ENCODE data around the gene PRR14L.
"Not testable (repeated sequence)": the region's sequence is repeated elsewhere in the genome, so short reads cannot be mapped to it uniquely, and the experiment has no call there.

Gene PRR14L

DNA sequence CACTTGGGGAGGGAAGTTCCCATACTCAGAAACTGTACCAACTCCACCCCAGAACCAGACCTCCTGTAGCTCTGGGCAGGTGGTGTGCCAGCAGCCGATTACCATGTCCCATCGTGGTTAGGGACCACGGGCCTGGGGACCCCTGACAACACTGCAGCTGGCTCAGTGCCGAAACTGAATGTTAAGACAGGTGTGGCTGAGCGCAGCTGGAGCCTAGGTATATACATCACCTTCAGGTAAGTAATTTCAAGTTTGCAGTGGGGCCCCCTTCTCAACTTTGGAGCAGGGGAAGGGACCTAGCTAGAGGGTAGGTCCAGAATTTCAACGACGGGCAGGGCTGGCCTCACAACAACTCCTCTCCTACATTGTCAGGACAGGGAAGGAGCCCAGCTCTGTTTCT is 67.2 kb downstream of the PRR14L start:
- no peak for TF ChIP-seq GATA1 (IDR thresholded peaks at IDR 0.05; ENCODE audit: low read depth, low read length)
- no peak for TF ChIP-seq POLR2A (IDR thresholded peaks at IDR 0.05; ENCODE audit: low read length)
- DNase-seq, result no peak

DNA sequence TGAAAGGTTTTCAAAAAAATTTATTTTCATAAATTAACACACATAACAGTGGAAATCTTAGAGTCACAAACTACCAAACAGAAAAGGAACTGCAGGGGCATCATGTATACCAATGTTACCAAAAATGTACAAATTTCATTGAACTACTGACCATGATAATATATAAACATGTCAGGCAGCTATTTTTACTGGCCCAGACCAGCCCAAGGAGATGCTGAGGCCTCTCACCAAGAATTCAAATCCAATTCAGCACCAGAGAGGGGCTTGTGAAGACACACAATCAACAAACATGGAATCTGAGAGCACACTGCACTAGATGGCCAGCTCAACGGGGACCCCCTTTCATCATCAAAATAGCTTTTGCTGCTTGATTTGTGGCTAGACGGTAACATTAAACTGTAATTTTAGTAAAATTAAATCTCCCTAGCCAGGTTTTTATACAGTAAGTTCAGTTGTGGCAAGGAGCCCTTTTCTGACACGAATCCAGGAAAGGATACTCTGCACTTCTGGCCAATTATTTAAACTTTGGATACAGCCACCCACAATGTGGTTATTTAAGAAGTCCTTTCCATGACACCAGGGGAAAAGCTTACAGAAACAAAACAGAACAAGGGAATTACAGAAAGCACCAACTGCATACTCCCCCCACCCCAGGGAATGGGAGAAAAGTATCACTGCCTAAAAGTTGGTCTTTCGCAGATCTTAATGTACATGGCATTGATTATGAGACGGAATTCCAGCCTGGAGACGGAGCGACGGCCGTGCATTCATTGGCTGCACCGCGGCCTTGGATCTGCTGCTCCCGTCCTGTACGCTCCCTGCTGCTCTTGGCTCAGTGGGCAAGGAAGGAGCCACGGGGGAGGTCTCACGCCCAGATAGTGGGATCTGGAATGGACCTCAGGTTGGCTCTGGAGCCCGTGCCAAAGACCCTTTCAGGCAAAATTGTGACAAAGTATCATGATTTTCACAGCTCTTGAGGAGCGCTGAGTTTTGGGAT is 68.3 kb downstream of the PRR14L start:
- no peak for DNase-seq
- TF ChIP-seq GATA1 (IDR thresholded peaks at IDR 0.05; ENCODE audit: low read depth, low read length), result no peak
- TF ChIP-seq POLR2A (IDR thresholded peaks at IDR 0.05; ENCODE audit: low read length), result no peak

DNA sequence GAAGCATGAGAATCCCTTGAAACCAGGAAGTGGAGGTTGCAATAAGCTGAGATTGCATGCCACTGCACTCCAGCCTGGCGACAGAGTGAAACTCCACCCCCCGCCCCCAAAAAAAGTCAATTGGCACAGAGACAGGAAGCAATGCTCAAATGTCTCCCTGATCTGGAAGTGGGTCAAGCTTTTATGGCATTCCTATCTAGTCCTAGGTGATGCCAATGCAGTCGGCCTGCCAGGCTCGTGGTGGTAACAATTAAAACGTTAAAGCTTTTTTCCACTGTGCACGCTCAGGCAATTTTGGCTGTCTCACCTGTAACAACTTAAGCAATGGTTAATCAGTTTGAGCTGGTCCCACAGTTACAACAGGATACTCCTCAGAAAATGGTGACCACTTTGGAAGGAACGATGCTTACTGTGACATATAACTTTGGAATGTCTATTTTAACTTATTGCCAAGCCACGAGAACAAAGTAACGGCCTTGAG is 69.0 kb downstream of the PRR14L start:
- no peak for DNase-seq
- TF ChIP-seq POLR2A (IDR thresholded peaks at IDR 0.05; ENCODE audit: low read length) (no peak), GATA1 (IDR thresholded peaks at IDR 0.05; ENCODE audit: low read depth, low read length) (no peak)

DNA sequence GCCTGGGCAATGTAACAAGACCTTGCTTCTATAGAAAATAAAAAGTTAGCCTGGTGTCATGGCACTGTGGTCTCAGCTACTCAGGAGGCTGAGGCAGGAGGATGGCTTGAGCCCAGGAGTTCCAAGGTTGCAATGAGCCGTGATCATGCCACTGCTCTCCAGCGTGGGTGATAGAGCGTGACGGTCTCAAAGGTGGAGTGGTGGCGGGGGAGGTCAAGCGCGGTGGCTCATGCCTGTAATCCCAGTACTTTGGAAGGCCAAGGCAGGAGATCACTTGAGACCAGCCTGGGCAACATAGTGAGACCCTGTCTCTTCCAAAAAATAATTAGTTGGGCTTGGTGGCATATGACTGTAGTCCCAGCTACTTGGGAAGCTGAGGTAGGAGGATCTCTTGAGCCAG is 71.2 kb downstream of the PRR14L start:
- no peak for DNase-seq
- TF ChIP-seq POLR2A (IDR thresholded peaks at IDR 0.05; ENCODE audit: low read length), result no peak
- TF ChIP-seq GATA1 (IDR thresholded peaks at IDR 0.05; ENCODE audit: low read depth, low read length), result no peak

DNA sequence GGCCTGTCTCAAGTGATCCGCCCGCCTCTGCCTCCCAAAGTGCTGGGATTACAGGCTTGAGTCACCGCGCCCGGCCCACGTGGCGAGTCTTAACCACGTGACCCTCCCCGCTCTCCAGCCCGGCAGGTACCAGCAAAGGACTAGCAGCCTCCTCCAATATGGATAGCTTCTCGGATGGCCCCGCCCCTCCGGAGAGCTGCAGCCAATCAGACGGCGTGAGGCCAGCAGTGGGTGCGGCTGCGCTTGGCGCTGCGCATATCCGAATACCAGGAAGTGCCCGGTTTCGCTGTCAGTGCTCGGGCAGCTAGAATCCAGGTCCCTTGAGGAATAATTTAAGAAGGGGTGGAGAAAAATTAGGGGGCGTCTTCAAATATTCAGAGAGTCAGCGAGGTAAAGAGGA is 73.2 kb downstream of the PRR14L start:
- TF ChIP-seq GATA1 (IDR thresholded peaks at IDR 0.05; ENCODE audit: low read depth, low read length) (no peak), POLR2A (IDR thresholded peaks at IDR 0.05; ENCODE audit: low read length) (peak; percentile 65)
- DNase-seq, result peak; percentile 90 to 91

DNA sequence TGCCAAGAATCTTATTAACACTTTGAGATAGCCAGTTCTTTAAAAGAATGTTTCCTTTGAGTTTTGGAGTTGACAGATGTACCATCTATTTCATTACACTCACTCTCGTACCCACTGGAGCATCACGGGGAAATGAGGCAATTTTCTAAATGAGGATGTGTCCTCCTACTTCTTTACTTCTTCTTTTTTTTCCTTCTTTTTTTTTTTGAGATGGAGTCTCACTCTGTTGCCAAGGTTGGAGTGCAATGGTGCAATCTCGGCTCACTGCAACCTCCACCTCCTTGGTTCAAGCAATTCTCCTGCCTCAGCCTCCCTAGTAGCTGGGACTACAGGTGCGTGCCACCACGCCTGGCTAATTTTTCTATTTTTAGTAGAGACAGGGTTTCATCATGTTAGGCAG is 75.7 kb downstream of the PRR14L start:
- not testable (repeated sequence) for DNase-seq

DNA sequence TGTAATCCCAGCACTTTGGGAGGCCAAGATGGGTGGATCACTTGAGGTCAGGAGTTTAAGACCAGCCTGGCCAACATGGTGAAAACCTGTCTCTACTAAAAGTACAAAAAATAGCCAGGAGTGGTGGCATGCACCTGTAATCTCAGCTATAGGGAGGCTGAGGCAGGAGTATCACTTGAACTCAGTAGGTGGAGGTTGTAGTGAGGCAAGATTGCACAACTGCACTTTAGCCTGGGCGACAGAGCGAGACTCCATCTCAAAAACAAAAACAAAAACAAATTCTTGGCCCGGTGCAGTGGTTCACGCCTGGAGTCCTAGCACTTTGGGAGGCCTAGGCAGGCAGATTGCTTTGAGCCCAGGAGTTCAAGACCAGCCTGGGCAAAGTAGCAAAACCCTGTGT is 81.1 kb downstream of the PRR14L start:
- DNase-seq, result not testable (repeated sequence)

DNA sequence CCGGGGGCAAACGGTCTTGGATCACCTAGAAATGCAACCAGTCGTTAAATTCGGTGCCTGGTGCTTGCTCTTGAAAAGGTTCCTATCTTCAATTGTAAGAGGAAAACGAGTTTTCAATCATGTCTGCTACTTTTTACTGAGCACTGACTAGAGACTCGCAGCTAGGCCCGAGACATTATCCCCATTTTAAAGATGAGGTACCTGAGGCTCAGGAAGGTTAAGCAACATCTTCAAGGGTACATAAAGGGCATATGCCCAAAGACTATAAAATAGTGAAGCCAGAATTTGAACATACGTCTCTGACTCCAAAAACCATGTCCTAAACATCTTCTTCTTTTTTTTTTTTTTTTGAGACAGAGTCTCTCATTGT is 87.3 kb downstream of the PRR14L start:
- TF ChIP-seq POLR2A (IDR thresholded peaks at IDR 0.05; ENCODE audit: low read length) (no peak), GATA1 (IDR thresholded peaks at IDR 0.05; ENCODE audit: low read depth, low read length) (no peak)
- no peak for DNase-seq

DNA sequence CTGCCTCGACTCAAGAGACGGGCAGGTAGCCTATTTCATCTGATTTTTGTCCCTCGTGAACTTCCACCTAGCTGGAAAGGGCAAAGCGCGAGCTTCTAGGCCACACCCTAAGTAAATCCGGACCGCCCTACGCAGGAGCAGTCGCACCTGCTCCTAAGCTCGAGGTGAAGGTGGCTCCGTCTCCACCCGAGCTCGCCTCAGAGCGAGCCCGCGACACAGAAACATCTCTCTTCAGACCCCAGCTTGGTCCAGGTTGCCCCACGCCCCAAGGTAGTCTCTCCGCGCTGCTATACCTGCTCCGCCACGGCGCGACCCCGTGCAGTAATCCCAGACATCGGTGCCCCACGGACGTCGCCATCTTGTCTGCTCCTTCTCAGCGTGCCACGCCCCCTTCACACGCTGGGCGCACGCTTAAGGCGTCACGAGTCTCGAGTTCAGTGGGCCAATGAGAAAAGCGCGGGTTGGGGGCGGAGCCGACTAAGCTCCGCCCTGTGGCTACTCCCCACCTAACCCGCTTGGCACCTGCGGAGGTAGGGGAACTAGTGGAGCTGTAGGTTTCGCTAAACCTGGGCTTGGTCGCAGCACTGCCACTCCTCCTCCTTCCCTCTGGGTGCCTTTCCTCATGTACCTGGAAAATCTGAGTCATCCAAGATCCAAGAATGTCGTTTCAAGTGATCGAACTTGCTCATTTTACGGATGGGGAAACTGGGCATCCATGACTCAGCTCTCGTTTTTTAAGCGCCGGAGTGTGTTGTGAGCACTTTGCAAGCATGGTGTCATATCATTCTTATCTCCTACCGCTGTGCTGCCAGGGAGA is 87.9 kb downstream of the PRR14L start, which contains the start of gene PISD:
PISD (minus strand) TSS at position 365 of the 817 bp plus-strand sequence; CDS start at position 358, 7 bp downstream.
- peak; percentile 97 to 98 for DNase-seq
- TF ChIP-seq GATA1 (IDR thresholded peaks at IDR 0.05; ENCODE audit: low read depth, low read length), result no peak
- TF ChIP-seq POLR2A (IDR thresholded peaks at IDR 0.05; ENCODE audit: low read length), result peak; percentile 95

DNA sequence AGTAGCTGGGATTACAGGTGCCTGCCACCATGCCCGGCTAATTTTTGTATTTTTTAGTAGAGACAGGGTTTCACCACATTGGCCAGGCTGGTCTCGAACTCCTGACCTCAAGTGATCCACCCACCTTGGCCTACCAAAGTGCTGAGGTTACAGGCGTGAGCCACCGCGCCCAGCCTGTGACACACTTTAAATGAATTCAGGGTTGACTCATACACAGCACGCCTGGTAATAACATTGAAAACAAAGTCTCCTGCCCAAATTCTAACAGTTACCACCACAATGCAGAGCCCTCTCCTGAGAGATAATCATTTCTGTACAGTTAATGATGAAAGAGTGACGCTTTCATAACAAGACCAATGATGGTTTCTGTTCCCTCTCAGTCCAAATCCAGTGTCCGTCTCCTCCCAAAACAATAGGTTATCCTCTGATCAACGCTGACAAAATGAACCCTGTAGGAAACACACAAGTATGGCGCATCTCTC is 89.0 kb downstream of the PRR14L start:
- DNase-seq, result peak; percentile 36 to 50

DNA sequence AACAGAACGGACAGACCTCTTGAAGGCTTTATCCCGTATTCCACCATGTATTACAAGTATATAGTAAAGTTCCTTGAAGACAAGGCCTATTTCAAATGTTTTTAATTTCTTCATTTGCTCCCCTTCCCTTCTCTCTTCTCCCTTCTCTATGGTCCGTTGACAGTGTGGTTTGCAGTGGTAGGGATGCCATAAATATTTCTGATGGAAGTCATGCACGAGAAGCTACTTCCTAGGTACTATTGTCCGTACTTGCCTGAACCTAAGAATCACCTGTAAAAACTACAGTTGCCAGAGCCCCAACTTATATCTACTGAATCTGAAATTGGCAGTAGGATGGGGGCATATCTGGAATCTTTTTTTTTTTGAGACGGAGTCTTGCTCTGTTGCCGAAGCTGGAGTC is 90.7 kb downstream of the PRR14L start:
- DNase-seq, result no peak
- no peak for TF ChIP-seq GATA1 (IDR thresholded peaks at IDR 0.05; ENCODE audit: low read depth, low read length)
- no peak for TF ChIP-seq POLR2A (IDR thresholded peaks at IDR 0.05; ENCODE audit: low read length)

DNA sequence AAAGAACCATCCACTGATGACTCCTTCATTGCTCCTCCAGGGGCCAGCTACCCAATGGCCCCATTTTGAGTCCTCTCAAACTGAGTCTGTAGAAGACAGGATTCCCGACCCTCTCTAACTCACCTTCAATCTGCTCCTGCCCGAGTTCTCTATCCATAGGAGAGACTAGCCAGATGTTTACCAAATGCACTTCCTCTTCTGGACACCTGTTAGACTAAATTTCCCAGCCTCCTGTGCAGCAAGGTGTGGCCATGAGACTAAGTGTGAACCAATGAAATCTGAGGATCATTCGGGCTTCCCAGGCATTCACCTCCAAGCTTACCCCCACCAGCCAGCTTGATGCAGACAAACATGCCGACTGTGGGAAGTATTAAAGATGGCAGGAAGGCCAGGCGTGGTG is 95.5 kb downstream of the PRR14L start:
- no peak for DNase-seq
- no peak for TF ChIP-seq GATA1 (IDR thresholded peaks at IDR 0.05; ENCODE audit: low read depth, low read length)
- no peak for TF ChIP-seq POLR2A (IDR thresholded peaks at IDR 0.05; ENCODE audit: low read length)

DNA sequence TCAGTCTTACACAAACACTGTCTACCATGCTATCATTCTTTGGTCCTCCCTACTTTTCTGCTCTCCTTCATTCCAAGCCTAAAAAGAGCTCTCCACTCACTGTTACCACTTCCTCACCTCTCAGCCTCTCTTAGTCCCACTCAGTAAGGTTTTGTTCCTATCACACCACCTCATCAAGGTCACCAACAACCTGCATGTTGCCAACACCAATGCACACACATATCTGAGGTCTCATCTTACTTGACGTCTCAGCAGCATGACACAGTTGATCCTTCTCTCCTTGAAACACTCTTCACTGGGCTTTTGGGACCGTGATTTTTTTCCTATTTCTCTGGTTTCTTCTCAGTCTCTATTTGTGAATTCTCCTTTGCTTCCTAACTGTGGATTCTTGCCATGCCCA is 96.0 kb downstream of the PRR14L start:
- TF ChIP-seq GATA1 (IDR thresholded peaks at IDR 0.05; ENCODE audit: low read depth, low read length), result no peak
- no peak for TF ChIP-seq POLR2A (IDR thresholded peaks at IDR 0.05; ENCODE audit: low read length)
- no peak for DNase-seq

DNA sequence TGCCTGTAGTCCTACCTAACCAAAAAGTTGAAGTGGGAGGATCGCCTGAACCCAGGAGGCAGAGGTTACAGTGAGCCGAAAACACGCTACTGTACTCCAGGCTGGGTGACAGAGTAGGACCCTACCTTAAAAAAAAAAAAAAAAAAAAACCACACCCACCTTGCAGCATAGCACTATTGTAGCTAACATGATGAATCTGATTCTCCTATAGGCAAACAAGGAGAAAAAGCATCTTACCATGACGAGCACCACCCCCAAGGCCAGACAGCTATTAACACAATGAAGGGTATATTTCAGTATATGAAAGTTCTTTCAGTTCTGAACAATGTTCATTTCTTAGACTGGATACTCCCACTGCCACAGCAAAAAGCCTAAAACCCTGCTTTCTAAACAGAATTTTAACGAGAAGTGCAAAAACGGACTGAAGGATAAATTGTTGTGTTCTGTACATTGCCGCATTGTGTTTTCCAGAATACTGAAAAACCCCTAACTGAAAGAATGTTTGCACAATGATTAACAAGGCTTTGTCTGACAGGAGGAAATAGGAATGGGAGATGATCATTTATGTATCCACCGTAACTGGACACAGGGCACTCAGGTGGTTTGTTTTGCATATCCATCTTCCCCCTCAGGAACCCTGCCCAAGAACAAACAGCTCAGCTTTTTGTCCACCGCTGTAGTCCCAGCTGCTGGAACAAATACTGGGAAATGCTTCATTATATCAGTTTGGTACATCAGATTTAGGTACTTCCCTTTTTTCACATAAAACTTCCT is 96.8 kb downstream of the PRR14L start:
- no peak for DNase-seq
- TF ChIP-seq POLR2A (IDR thresholded peaks at IDR 0.05; ENCODE audit: low read length), result no peak
- no peak for TF ChIP-seq GATA1 (IDR thresholded peaks at IDR 0.05; ENCODE audit: low read depth, low read length)
